ENCODE results near the gene TBC1D22A. TPM values are rescaled to one million over a fixed set of nuclear protein-coding genes. Genes with fewer than 3 reads are reported as not detected.

TBC1D22A gene
- total and polyA plus RNA-seq, 9 of the 15 experiments (the other 6 are each of a cell fraction or from before 2014, with no cell fraction given): 0.20 to 11.5 (median 5.2) TPM

- H3K27me3 ChIP-seq (ENCODE audit: control insufficient read depth in 2 of 2, insufficient read depth in 2 of 2, low read length in 2 of 2): no peaks in the 10 kb centered on the region
- no peak for DNase-seq (ENCODE audit: extremely low read depth in 1 of 4, low spot score in 3 of 4)
- H3K79me2 ChIP-seq (ENCODE audit: control insufficient read depth, insufficient read depth, low read length): peaks cover 39% of the 10 kb centered on the region
- H3K4me1 ChIP-seq (replicated peaks in 1 of 2; ENCODE audit: control insufficient read depth in 2 of 2, insufficient read depth in 2 of 2, low read length in 2 of 2): peaks cover 24 to 53% of the 10 kb centered on the region in 2 experiments
- intact Hi-C loops (cut with micrococcal nuclease): no loop called here
- 79% methylated on average over 8 of the region's 10 CpGs for WGBS (ENCODE audit: insufficient coverage, low coverage, missing lambda C conversion rate)
- H3K27ac ChIP-seq (ENCODE audit: extremely low read depth, low read depth, low read length): no peak overlapping the region
- H3K9ac ChIP-seq (ENCODE audit: insufficient read depth in 1 of 2, low read depth in 2 of 2, low read length in 2 of 2): peak overlapping the region in 1 of 2 experiments; percentile 14; a peak in 2 of 4 replicates
- H3K9me3 ChIP-seq (replicated peaks; ENCODE audit: control insufficient read depth, insufficient read depth, low read depth, low read length): no peaks in the 10 kb centered on the region
- H3K36me3 ChIP-seq (ENCODE audit: control insufficient read depth, insufficient read depth, low read length): 0 out of 3 replicates have a peak, but pooled peaks cover 2% of the 10 kb centered on the region
- no peak for ATAC-seq
- TF ChIP-seq CTBP1 (IDR thresholded peaks at IDR 0.05; ENCODE audit: borderline replicate concordance): no peak
- no peak for TF ChIP-seq NBN (IDR thresholded peaks at IDR 0.05; ENCODE audit: low read depth)
- no peak for TF ChIP-seq ERF (CRISPR knock-in tag; IDR thresholded peaks at IDR 0.05)
- no peak for TF ChIP-seq E2F6 (IDR thresholded peaks at IDR 0.05; ENCODE audit: borderline replicate concordance in 1 of 2, extremely low read depth in 1 of 2, insufficient read depth in 1 of 2, insufficient read length in 1 of 2, low read depth in 1 of 2, low read length in 1 of 2, poor library complexity in 1 of 2, severe bottlenecking in 1 of 2)
- no peak for TF ChIP-seq HMGN3 (IDR thresholded peaks at IDR 0.05; ENCODE audit: borderline replicate concordance, extremely low read depth, insufficient read length, low read depth, low read length)
- no peak for TF ChIP-seq NONO (IDR thresholded peaks at IDR 0.05; ENCODE audit: low read depth in 2 of 2, low read length in 1 of 2)
- TF ChIP-seq, protein P1, sequence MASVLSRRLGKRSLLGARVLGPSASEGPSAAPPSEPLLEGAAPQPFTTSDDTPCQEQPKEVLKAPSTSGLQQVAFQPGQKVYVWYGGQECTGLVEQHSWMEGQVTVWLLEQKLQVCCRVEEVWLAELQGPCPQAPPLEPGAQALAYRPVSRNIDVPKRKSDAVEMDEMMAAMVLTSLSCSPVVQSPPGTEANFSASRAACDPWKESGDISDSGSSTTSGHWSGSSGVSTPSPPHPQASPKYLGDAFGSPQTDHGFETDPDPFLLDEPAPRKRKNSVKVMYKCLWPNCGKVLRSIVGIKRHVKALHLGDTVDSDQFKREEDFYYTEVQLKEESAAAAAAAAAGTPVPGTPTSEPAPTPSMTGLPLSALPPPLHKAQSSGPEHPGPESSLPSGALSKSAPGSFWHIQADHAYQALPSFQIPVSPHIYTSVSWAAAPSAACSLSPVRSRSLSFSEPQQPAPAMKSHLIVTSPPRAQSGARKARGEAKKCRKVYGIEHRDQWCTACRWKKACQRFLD (CRISPR knock-in tag; IDR thresholded peaks at IDR 0.05): no peak
- ChIA-PET POLR2A (interaction anchor here (0.7 to 2.1 kb wide), 4 partner anchors 10 to 14 kb away, joined by 3 to 23 read pairs (median 3); partner anchors contain the start of gene TBC1D22A), CTCF (ENCODE audit: low intra/inter-chr PET ratio) (no interaction called here)
- no peak overlapping the region for H3K4me3 ChIP-seq
- no peak for FAIRE-seq
- H3K4me2 ChIP-seq (ENCODE audit: insufficient read depth, low read length): no peak overlapping the region
- H4K20me1 ChIP-seq (replicated peaks; ENCODE audit: control insufficient read depth, insufficient read depth, low read length): 0 out of 2 replicates have a peak, but pooled peaks cover 7% of the 10 kb centered on the region
- BruUV-seq (replicated peaks): no TSS peak
- no peaks in the 10 kb centered on the region for H3K9me1 ChIP-seq (ENCODE audit: control insufficient read depth, insufficient read depth, low read length)
- in situ Hi-C loops (cut with MboI): no loop called here
- no peak overlapping the region for H2AFZ ChIP-seq (ENCODE audit: low read depth, low read length)
Observed at GRCh38 chr22:46773076-46773475, 10.6 kb downstream of the TBC1D22A start.

Data from K562 (cell line).